ENCODE results near the gene HS3ST5. TPM values are rescaled to one million over a fixed set of nuclear protein-coding genes. Genes with fewer than 3 reads are reported as not detected.
"Not testable (repeated sequence)": the region's sequence is repeated elsewhere in the genome, so short reads cannot be mapped to it uniquely, and the experiment has no call there.

Gene HS3ST5
- polyA plus RNA-seq, 4 donors: 0.66 to 1.0 (median 0.88) TPM

DNA sequence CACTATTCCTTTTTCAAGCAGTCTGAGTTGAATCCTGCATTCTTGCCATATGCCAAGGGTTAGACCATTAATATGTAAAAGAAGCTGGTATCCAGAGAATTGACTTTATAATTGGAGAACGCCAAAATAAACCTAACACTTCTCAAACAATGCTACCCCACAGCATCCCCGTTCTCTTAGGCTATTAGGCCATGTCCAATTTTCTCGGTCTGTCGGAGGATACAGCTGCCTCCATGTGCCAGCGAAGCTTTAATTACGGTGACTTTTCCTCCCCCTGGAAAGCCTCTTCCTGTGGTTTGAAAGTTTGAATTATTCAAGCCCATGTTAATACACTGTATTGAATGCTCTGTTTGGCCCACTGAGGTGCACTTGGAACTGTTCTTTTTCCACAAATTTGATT, 60.5 kb downstream of the HS3ST5 start:
- no peak for DNase-seq (ENCODE audit: low read depth in 4 of 4, low spot score in 3 of 4)

DNA sequence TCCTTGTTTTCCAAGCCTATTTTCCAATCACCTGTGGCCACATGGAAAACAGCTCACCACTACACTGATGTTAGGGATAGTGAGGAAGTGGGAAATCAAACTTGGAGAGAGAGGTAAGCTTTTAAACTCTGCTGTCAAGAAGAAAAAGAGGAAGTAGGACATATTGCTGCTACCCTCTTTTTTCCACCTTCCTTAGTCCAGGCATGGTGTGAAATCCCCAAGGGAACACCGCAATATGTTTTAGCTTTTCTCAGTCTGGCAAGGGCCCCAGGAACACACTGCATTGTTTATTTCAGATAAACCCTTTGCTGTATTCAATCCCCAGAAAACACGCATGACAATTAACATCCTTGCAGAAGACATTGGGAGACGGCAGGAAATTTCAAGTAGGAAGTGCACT, 61.3 kb downstream of the HS3ST5 start:
- DNase-seq (ENCODE audit: low read depth in 4 of 4, low spot score in 3 of 4): no peak

- DNase-seq (ENCODE audit: low read depth in 4 of 4, low spot score in 3 of 4): no peak
These were observed 62.4 kb downstream of the HS3ST5 start for GRCh38 chr6:114280239-114280982.

- no peak for DNase-seq (ENCODE audit: low read depth in 4 of 4, low spot score in 3 of 4)
These were observed 65.6 kb downstream of the HS3ST5 start for GRCh38 chr6:114277220-114277619.

GRCh38 chr6:114276783-114277182, 66.0 kb downstream of the HS3ST5 start:
- DNase-seq (ENCODE audit: low read depth in 4 of 4, low spot score in 3 of 4): no peak

- no peak for DNase-seq (ENCODE audit: low read depth in 4 of 4, low spot score in 3 of 4)
These were observed 68.0 kb downstream of the HS3ST5 start for GRCh38 chr6:114274836-114275235.

DNA sequence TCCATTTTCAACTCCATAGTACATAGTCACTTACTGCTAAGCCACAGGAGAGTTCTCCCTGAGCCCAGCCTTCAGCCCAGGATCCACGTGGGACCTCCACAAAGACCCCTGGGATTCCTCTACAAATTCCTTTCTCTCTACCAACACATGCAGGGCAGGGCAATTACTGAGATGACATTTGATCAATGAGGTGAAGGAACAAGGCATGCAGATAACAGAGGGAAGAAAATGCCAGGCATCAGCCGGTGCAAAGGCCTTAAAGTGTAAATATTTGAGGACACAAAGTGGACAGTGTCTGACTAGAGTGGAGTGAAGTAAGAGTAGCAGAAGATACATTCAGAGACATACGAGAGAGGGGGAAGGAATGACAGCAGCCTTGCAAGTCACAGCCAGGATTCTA, 70.2 kb downstream of the HS3ST5 start:
- no peak for DNase-seq (ENCODE audit: low read depth in 4 of 4, low spot score in 3 of 4)

GRCh38 chr6:114271405-114271804, 71.4 kb downstream of the HS3ST5 start:
- no peak for DNase-seq (ENCODE audit: low read depth in 4 of 4, low spot score in 3 of 4)

- DNase-seq (ENCODE audit: low read depth in 4 of 4, low spot score in 3 of 4): no peak
These were observed 74.9 kb downstream of the HS3ST5 start for GRCh38 chr6:114267897-114268296.

DNA sequence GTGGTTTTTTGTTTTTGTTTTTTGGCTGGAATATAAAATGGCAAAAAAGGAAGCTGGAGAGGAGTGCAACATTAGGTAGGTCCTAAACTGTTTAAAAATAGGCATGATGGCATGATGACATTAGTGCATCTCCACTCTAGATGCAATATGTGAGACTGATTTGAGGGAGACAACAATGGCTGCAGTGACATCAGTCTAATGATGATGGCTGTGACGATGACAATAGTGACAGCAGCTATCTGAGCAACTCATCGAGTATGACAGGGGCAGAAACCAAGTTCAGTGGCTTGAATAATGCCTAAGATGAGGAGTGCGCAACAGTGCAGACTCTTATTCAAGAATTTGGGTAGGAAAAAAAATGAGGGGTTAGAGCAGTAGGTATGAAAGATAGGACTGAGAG, 82.0 kb downstream of the HS3ST5 start:
- no peak for DNase-seq (ENCODE audit: low read depth in 4 of 4, low spot score in 3 of 4)

GRCh38 chr6:114258376-114258775, 84.4 kb downstream of the HS3ST5 start:
- no peak for DNase-seq (ENCODE audit: low read depth in 4 of 4, low spot score in 3 of 4)

DNA sequence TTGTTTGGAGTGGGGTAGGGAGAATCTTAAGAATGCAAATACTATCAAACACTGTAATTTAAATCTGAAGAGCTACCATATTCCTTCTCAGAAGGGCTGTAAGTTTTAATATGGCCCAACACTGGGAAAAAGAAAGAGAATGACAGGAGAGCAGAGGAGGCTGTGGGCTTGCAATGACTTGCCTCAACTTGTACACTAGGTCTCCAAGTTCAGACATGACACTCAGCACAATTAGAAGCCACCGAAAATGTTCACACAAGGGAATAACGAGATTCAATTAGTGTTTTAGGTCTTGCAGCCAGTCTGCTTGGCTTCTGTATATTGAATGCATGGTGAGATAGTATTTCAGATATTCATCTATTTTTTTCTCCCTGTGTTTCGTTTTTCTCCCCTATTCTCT, 89.4 kb downstream of the HS3ST5 start:
- DNase-seq (ENCODE audit: low read depth in 4 of 4, low spot score in 3 of 4): no peak

GRCh38 chr6:114249522-114249921, 93.3 kb downstream of the HS3ST5 start:
- no peak for DNase-seq (ENCODE audit: low read depth in 4 of 4, low spot score in 3 of 4)

DNA sequence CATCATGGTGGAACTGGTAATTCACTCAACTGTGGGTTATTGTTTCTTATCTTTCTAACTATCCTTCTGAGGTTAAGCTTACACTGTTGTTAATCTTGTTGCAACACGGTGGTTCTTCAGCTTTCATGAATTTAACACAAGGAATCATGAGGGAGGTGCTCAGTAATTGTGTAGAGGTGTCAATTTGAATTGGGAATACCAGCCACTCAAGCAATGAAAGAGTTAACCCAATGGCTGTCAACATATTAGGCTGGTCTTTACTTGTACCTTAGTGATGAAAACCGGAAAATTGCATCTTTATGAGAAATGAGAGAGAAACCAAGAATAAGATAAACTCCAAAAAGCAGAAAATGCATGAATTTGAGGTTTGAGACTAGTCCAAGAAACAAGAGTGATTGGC, 95.7 kb downstream of the HS3ST5 start:
- no peak for DNase-seq (ENCODE audit: low read depth in 4 of 4, low spot score in 3 of 4)

- DNase-seq (ENCODE audit: low read depth in 4 of 4, low spot score in 3 of 4): no peak
These were observed 102.0 kb downstream of the HS3ST5 start for GRCh38 chr6:114240796-114241195.

DNA sequence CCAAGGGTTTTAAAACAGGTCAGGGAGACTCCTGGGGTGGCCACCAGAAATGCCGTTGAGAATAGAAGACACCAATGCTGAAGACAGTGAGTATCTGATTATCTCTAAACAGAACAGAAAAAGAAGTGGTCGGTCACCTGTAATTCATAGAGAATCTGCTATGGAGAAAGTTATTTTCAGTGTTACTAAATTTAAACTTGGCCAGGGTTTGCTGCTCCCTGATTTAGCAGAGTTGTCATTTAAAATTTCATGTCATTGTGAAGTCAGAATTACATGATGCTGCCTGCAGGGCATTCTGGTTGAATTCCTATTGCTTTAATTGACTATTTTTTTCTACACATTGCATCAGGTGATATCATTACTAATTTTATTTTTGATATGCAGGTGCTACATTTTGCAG, 114.1 kb downstream of the HS3ST5 start:
- no peak for DNase-seq (ENCODE audit: low read depth in 4 of 4, low spot score in 3 of 4)

- DNase-seq (ENCODE audit: low read depth in 4 of 4, low spot score in 3 of 4): no peak
These were observed 114.8 kb downstream of the HS3ST5 start for GRCh38 chr6:114227944-114228468.

DNA sequence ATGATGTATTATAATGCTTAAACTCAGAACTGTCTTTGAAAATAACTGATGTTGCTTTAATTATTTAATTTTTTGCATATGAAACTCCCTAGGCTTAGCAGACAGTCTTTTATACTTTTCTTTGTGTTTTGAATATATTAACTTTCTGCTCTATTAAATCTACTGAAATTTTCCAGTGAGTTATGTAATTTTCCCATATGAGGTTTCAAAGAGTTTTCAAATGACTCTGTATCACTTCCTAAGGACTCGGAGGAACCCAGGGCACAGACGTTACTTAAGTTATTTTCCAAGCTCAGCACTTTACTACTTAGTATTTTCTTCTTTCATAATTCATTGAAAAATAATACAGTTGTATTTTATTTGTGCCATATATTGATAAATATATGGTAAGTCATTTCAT, 122.6 kb downstream of the HS3ST5 start:
- DNase-seq (ENCODE audit: low read depth in 4 of 4, low spot score in 3 of 4): no peak

DNA sequence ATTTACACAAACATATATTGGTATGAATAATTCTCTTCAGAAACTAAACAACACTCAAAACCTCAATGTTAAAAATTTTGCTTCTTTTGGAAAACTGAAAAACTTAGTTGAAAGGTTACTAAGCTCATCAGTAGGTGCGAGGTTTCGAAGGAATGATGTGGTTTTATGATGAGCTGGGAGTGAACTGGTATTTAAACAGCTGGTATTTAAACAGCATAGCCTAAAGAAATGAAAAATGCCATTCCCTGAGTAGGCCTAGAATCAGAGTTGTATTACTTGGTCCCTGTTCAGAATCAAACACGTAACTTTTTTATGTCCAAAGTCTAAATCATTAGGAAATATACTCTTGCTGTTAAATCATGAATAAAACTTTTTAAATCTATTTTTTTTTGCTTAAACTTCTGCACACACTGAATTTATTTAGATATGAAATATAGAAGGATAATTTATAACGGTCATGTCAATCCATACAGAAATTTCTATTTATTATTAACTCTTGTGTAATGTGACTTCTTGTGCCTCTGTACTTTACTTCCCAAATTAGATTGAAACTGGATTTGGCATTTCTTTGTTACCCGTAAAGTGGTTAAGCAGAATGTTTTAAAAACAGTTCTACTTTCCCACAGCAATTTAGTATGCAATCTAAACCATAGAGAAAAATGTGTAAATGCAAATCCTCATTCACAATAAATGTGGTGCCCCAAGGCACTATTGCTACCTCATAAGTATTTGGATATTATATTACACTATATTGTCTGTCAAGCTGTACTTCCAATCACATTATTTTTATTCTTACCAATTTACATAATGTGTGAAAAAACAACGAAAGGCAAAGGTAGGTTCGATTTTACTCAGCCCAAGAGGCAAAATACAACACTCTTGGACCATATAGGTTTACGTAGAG, 124.1 kb downstream of the HS3ST5 start:
- no peak for DNase-seq (ENCODE audit: low read depth in 4 of 4, low spot score in 3 of 4)

GRCh38 chr6:114217996-114218395, 124.8 kb downstream of the HS3ST5 start:
- DNase-seq (ENCODE audit: low read depth in 4 of 4, low spot score in 3 of 4): not testable (repeated sequence)

DNA sequence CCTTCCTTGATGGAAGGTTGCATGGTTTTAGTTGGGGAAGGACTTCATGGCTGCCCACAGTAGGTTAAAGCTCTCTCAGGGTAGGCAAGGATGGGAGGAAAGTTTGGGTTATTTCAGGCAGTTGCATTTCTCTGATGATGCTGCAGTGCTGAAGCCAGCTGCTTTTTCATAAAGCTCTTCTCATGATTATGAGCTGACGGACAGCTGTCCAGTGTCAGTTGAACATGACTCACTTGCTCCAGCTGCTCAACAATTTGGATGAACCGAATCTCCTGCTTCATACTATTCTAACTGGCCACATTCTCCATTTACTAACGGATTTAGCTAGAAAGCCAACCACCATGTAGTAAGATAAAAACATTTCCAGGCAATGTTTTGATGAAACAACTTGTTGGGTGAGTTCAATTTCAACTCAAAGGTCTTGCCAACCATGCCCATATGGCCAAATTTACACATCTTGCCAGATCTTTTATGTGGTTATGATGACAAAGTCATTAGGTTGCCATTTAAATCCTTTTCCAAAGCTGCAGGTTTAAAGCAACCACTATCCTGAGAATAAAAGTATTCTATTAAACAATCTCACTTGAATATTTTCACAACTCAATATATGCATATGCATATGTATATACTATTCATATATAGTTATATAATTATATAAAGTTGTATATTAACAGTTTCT, 125.9 kb downstream of the HS3ST5 start:
- DNase-seq (ENCODE audit: low read depth in 4 of 4, low spot score in 3 of 4): no peak

Data from left renal pelvis (tissue), 4 donors.